ENCODE data around the gene SERTAD3. TPM values are rescaled to one million over a fixed set of nuclear protein-coding genes. Genes with fewer than 3 reads are reported as not detected.
A peak's percentile ranks its signal among the peaks of the same experiment; 100 is the strongest.
"Not testable (repeated sequence)": the region's sequence is repeated elsewhere in the genome, so short reads cannot be mapped to it uniquely, and the experiment has no call there.

Gene SERTAD3
- total RNA-seq, 2 donors from 2014 or later, result 14.3 to 23.9 TPM

DNA sequence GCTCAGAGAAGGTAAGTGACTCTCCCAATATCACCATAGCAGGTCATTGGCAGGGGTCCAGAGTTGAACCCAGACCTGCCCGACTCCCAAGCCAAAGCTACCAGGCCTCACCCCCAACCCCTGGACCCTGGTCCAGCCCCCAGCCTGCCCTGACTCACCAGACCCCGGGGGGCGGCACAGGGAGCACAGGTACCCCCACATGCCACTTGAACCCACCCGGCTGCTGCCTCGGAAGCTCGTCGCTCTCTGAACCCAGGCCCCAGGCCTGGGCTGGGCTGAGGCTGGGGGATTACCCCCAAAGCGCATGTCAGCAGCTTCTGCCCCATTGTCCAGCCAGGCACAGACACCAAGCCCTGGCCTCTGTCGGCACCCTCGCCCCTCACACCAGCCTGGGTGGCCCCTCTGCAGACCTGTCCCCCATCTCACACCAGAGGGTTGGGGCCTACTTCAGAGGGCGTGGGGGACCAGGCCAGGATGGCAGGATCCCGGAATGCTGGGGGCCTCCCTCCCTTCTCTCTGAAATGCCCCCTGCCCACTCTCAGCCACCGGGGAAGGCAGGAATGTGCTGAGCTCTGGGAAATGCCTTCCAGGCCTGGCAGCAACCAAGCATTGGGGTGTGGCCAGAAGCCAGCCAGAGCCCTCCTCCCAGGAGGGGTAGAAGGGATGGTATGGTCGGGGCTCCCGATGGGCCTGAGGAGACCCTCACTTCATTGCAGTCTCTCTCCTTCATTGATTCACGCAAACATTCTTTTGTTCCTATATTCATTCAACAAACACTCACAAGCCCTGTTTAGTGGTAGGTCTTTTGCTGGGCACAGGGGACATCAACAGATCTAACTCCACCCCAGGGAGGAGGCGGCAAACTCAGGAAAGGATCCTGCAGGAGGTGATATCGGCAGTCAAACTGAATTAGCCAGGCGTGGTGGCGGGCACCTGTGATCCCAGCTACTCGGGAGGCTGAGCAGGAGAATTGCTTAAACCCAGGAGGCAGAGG is 29.3 kb downstream of the SERTAD3 start:
- ATAC-seq (replicated peaks), result no peak
- Mint-ChIP-seq H3K27ac (peak overlapping the region; percentile 25), H3K27me3 (no peaks in the 10 kb centered on the region), H3K4me3 (no peak overlapping the region), H3K9me3 (no peaks in the 10 kb centered on the region), H3K4me1 (peaks cover 10% of the 10 kb centered on the region), H3K36me3 (ENCODE audit: low read depth) (no peaks in the 10 kb centered on the region)

DNA sequence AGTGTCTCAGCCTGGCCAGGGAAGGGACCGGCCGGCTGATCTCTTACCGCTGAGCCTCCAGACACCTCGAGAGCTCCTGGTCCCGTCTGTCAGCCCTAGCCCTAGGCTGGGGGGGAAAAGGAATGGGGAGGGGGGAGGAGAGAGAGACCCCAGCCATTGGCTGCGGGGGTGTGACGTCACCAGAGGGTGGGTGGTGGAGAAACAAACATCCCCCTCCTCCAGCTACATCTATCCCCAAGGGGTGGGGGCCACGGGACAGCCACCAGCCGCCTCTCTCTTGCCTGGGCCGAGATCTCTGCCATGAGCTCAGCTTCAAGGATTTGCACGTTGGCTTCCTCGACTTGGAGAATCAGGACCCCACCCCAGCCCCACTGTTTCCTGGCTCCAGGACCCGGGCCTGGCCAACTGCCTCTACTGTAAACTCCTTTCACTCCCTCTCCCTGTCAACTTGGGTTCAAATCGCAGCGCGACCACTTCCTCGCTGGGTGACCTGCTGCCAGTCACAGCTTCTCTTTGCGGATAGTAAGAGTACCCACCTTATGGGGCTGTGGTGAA is 30.8 kb downstream of the SERTAD3 start, which contains the start of gene PRX:
PRX (minus strand) TSS at position 88 of the 555 bp plus-strand sequence. CDS start 5,446 bp downstream, outside the sequence.
- no peaks in the 10 kb centered on the region for H3K27me3 Mint-ChIP-seq
- H3K9me3 Mint-ChIP-seq, result no peaks in the 10 kb centered on the region
- ATAC-seq (replicated peaks), result no peak
- H3K4me1 Mint-ChIP-seq, result peaks cover 6% of the 10 kb centered on the region
- H3K36me3 Mint-ChIP-seq (ENCODE audit: low read depth), result no peaks in the 10 kb centered on the region
- H3K27ac Mint-ChIP-seq, result no peak within 1 kb of the TSS
- H3K4me3 Mint-ChIP-seq, result no peak within 1 kb of the TSS

- Mint-ChIP-seq H3K4me1 (peaks cover 6% of the 10 kb centered on the region), H3K36me3 (ENCODE audit: low read depth) (no peaks in the 10 kb centered on the region), H3K4me3 (no peak overlapping the region), H3K27ac (no peak overlapping the region), H3K9me3 (no peaks in the 10 kb centered on the region), H3K27me3 (no peaks in the 10 kb centered on the region)
- no peak for ATAC-seq (replicated peaks)
Measured at GRCh38 chr19:40412866-40413265, 31.3 kb downstream of the SERTAD3 start.

DNA sequence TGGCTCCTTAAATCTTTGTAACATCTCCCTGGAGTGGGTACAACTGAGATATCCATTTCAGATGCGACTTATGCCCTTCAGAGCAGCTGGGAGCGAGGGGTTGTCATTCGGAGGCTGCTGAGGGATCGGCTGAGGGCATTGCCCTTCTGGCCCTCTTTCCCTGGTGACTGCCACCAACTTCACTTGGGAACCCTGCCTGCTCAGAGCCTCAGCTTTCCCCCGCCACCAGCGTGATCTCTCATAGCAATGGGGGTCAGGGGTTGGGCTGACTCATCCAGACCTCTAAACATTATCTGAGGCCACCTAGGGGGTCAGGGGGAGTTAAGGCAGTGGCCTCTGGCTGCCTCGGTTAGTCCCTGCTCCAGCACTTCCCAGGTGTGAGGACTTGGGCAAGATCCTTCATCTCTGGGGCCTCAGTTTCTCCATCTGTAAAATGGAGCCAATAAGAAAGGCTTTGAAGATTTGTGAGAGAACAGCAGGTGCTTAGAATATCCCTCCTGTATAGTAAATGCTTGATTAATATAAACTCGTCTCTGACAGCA is 32.1 kb downstream of the SERTAD3 start:
- ATAC-seq (replicated peaks), result no peak
- Mint-ChIP-seq H3K9me3 (no peaks in the 10 kb centered on the region), H3K27ac (no peak overlapping the region), H3K36me3 (ENCODE audit: low read depth) (no peaks in the 10 kb centered on the region), H3K4me3 (no peak overlapping the region), H3K4me1 (peaks cover 4% of the 10 kb centered on the region), H3K27me3 (no peaks in the 10 kb centered on the region)

DNA sequence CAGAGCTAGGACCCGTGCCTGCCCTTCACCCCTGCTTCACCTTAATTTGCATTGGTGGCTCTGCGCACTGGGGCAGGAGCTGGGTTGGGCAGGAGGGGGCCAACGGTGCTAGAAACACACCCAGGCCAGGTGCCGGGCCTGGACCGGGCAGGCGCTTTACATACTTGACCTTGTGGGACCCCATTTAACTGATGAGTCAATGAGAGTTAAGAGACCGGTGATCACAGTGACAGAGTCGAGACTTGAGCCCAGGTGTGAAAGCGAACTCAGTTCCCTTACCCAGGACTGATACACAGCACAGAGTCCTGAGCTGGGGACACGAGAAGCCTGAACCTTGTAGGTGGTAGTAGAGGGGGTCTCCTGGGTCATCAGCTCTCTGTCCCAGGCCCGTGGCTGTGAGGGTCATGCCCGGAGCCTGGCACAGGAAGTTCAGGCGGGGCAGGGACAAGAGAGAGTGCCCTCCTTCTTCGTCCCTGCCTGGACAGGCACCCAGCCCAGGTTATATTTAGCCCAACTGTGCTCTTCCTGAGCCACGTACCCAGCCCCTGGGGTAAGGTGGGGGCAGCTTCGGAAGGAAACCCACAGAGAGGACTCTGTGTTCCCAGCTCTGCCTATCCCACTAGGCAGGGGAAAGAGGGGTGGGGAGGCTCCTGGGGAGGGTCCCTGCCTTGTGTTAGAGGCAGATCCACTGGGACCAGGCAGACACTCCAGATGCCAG is 32.9 kb downstream of the SERTAD3 start:
- no peaks in the 10 kb centered on the region for H3K27me3 Mint-ChIP-seq
- H3K9me3 Mint-ChIP-seq, result no peaks in the 10 kb centered on the region
- H3K4me3 Mint-ChIP-seq, result no peak overlapping the region
- no peaks in the 10 kb centered on the region for H3K4me1 Mint-ChIP-seq
- H3K36me3 Mint-ChIP-seq (ENCODE audit: low read depth), result no peaks in the 10 kb centered on the region
- H3K27ac Mint-ChIP-seq, result no peak overlapping the region
- no peak for ATAC-seq (replicated peaks)

DNA sequence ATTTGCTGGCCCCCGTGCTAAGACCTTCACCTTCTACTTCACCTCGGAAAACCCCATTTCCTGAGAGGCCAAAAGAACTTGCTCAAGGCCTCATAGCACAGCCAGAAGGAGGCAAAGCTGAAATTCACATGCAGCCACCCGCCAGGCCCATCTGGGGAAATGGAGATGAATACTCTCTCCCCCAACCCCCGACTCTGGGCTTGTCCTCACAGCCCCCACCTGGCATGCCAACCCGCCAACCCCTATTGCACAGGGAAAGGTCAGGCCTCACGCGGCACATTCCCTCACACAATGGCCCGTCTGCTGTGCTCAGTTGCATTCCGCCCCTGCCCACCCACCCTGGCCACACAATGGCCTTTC is 34.1 kb downstream of the SERTAD3 start:
- Mint-ChIP-seq H3K4me3 (no peak overlapping the region), H3K36me3 (ENCODE audit: low read depth) (no peaks in the 10 kb centered on the region), H3K27me3 (no peaks in the 10 kb centered on the region), H3K9me3 (no peaks in the 10 kb centered on the region), H3K27ac (no peak overlapping the region), H3K4me1 (no peaks in the 10 kb centered on the region)
- no peak for ATAC-seq (replicated peaks)

DNA sequence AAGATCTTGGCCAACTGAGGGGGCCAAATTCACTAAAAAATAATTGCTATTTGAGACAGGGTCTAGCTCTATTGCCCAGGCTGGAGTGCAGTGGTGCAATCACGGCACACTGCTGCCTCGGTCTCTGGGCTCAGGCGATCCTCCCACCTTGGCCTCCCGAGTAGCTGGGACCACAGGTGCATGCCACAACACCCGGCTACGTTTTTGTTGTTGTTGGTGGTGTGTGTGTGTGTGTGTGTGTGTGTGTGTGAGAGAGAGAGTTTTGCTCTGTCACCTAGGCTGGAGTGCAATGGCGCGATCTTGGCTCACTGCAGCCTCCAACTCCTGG is 35.6 kb downstream of the SERTAD3 start:
- not testable (repeated sequence) for H3K9me3 Mint-ChIP-seq; ATAC-seq (replicated peaks); H3K27ac Mint-ChIP-seq; H3K4me1 Mint-ChIP-seq; H3K36me3 Mint-ChIP-seq (ENCODE audit: low read depth); H3K4me3 Mint-ChIP-seq; H3K27me3 Mint-ChIP-seq

- H3K27ac Mint-ChIP-seq, result no peak overlapping the region
- no peaks in the 10 kb centered on the region for H3K27me3 Mint-ChIP-seq
- H3K4me1 Mint-ChIP-seq, result peaks cover 8% of the 10 kb centered on the region
- no peaks in the 10 kb centered on the region for H3K9me3 Mint-ChIP-seq
- H3K4me3 Mint-ChIP-seq, result no peak overlapping the region
- no peak for ATAC-seq (replicated peaks)
- no peaks in the 10 kb centered on the region for H3K36me3 Mint-ChIP-seq (ENCODE audit: low read depth)
Measured at GRCh38 chr19:40407714-40408597, 36.2 kb downstream of the SERTAD3 start.

DNA sequence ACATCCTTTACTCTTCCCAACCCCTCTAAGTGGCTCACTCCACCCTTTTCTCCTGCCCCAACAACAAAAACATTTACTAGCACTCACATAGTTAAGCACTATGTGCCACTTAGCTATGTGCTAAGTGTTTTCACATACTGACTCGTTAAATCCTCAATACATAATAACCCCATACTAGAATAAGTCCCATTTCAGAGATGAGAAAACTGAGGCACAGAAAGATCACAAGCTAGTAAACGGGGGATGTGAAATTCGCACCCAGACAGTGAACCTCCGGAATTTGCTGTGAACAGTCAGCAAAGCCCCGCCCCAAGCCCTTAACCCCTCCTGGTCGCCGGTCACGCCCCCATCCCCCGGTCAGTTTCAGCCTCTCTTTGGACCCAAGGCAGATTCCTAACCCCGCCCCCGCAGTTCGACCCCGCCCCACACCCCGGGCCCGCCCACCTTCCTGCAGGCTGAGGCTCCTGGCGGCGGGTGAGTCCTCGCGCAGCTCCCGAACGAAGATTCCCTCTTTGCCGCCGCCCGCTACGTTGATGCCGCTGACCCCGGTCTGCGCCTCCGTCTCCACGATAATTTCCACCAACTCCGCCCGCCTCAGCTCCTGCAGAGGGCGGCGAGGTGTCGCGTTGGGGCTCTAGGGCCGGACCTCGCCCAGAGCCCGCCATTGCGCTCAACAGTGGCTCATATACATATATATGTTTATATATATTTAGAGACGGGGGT is 40.7 kb downstream of the SERTAD3 start:
- Mint-ChIP-seq H3K4me1 (peaks cover 17% of the 10 kb centered on the region), H3K4me3 (peak overlapping the region; percentile 89), H3K27me3 (no peaks in the 10 kb centered on the region), H3K36me3 (ENCODE audit: low read depth) (no peaks in the 10 kb centered on the region), H3K27ac (peak overlapping the region; percentile 60), H3K9me3 (no peaks in the 10 kb centered on the region)
- ATAC-seq (replicated peaks), result peak; percentile 87

- no peak overlapping the region for H3K27ac Mint-ChIP-seq
- H3K27me3 Mint-ChIP-seq, result no peaks in the 10 kb centered on the region
- no peak for ATAC-seq (replicated peaks)
- H3K36me3 Mint-ChIP-seq (ENCODE audit: low read depth), result no peaks in the 10 kb centered on the region
- H3K4me3 Mint-ChIP-seq, result no peak overlapping the region
- H3K4me1 Mint-ChIP-seq, result peaks cover 17% of the 10 kb centered on the region
- no peaks in the 10 kb centered on the region for H3K9me3 Mint-ChIP-seq
Measured at GRCh38 chr19:40400559-40400958, 43.6 kb downstream of the SERTAD3 start.

GRCh38 chr19:40398417-40399131 is 45.6 kb downstream of the SERTAD3 start:
- H3K36me3 Mint-ChIP-seq (ENCODE audit: low read depth), result no peaks in the 10 kb centered on the region
- H3K4me1 Mint-ChIP-seq, result peaks cover 15% of the 10 kb centered on the region
- no peaks in the 10 kb centered on the region for H3K27me3 Mint-ChIP-seq
- no peaks in the 10 kb centered on the region for H3K9me3 Mint-ChIP-seq
- H3K4me3 Mint-ChIP-seq, result peak overlapping the region; percentile 22
- peak; percentile 66 for ATAC-seq (replicated peaks)
- peak overlapping the region; percentile 14 for H3K27ac Mint-ChIP-seq

GRCh38 chr19:40397568-40397906 is 46.6 kb downstream of the SERTAD3 start:
- Mint-ChIP-seq H3K9me3 (no peaks in the 10 kb centered on the region), H3K27ac (no peak overlapping the region), H3K4me1 (peaks cover 9% of the 10 kb centered on the region), H3K4me3 (no peak overlapping the region), H3K27me3 (no peaks in the 10 kb centered on the region), H3K36me3 (ENCODE audit: low read depth) (no peaks in the 10 kb centered on the region)
- no peak for ATAC-seq (replicated peaks)

Data from activated T-helper 17 cell treated with anti-CD3 and anti-CD28 coated beads, Interleukin-2, amount 50 U/mL, for 72 hours (primary cell).